Loucy (cell line): ENCODE results near the gene SPTLC3.

Experiments used
- CTCF ChIP-seq: fragments of 200-600 bp; sonication (generic); conservative IDR thresholded peaks from 2 replicates; pipeline ENCODE4 v1.5.1; 2014; ENCODE audit warnings: mild to moderate bottlenecking, antibody characterized with exemption, low read length
- EZH2phosphoT487 ChIP-seq: fragments of 200-600 bp; IDR thresholded peaks from 2 replicates; pipeline ENCODE4 v1.6.1; 2018; ENCODE audit warnings: antibody characterized with exemption, mild to moderate bottlenecking, moderate library complexity, borderline replicate concordance

- TF ChIP-seq CTCF (no peak), EZH2phosphoT487 (no peak)
Measured at GRCh38 chr20:13148402-13148801, 139.6 kb downstream of the SPTLC3 start.
